Vagina (tissue), 2 donors: ENCODE measurements around the gene IKZF3.

Source experiments
- POLR2A ChIP-seq, 2 donors: fragments of 450-650 bp; IDR thresholded peaks; one replicate each; pipeline ENCODE4 v1.6.1; 2017; ENCODE audit warnings: antibody characterized with exemption in 2 of 2, mild to moderate bottlenecking in 2 of 2, moderate library complexity in 2 of 2
- POLR2AphosphoS5 ChIP-seq, 2 donors: sonication (generic); formaldehyde crosslinking; IDR thresholded peaks; one replicate each; pipeline ENCODE4 v1.9.0; 2017; ENCODE audit warnings: antibody characterized with exemption in 2 of 2, mild to moderate bottlenecking in 2 of 2, low read depth in 1 of 2; ENCODE audit not compliant: insufficient read depth in 1 of 2
- TF ChIP-seq, protein P1 (sequence below), 3 experiments: fragments of 450-650 bp in 2 of 3; fragments of 200-600 bp in 1 of 3; sonication (generic) in 1 of 3; IDR thresholded peaks; one replicate each; pipeline ENCODE4 v1.5.1; 2017 to 2019; ENCODE audit warnings: antibody characterized with exemption in 3 of 3, mild to moderate bottlenecking in 2 of 3, moderate library complexity in 2 of 3

DNA sequence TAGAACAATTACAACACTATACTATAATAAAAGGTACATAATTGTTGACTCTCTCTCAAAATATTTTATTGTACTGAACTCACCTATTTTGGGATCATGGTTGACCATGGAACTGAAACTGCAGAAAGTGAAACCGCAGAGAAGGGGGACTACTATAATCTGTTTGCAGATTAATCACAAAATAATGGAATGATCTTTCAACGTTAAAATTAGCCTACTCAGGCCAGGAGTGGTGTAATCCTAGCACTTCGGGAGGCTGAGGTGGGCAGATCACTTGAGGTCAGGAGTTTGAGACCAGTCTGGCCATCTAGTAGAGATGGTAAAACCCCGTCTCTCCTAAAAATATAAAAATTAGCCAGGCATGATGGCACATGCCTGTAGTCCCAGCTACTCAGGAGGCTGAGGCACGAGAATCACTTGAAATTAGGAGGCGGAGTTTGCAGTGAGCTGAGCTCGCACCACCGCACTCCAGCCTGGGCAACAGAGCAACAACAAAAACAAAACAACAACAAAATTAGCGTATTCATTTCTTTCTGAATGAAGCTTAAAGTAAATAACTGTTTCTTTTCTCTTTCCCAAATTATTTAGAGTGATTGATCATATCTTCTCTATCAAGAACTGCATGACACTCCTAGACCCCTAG lies 45.6 kb downstream of the IKZF3 start:
- TF ChIP-seq, protein P1, sequence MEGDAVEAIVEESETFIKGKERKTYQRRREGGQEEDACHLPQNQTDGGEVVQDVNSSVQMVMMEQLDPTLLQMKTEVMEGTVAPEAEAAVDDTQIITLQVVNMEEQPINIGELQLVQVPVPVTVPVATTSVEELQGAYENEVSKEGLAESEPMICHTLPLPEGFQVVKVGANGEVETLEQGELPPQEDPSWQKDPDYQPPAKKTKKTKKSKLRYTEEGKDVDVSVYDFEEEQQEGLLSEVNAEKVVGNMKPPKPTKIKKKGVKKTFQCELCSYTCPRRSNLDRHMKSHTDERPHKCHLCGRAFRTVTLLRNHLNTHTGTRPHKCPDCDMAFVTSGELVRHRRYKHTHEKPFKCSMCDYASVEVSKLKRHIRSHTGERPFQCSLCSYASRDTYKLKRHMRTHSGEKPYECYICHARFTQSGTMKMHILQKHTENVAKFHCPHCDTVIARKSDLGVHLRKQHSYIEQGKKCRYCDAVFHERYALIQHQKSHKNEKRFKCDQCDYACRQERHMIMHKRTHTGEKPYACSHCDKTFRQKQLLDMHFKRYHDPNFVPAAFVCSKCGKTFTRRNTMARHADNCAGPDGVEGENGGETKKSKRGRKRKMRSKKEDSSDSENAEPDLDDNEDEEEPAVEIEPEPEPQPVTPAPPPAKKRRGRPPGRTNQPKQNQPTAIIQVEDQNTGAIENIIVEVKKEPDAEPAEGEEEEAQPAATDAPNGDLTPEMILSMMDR (IDR thresholded peaks at IDR 0.05) = no peak
- TF ChIP-seq POLR2A (IDR thresholded peaks at IDR 0.05) = no peak
- TF ChIP-seq POLR2AphosphoS5 (IDR thresholded peaks at IDR 0.05; ENCODE audit: insufficient read depth in 1 of 2, low read depth in 1 of 2) = no peak
